K562 (cell line): ENCODE measurements around the gene ZNF622. TPM values are rescaled to one million over a fixed set of nuclear protein-coding genes. Genes with fewer than 3 reads are reported as not detected.

Experiments used
- CBX8 ChIP-seq: fragments of 200-600 bp; sonication (generic); IDR thresholded peaks from 2 replicates; pipeline ENCODE4 v1.6.1; 2012; ENCODE audit warnings: borderline replicate concordance, mixed run types, low read depth, mild to moderate bottlenecking, moderate library complexity, mixed read lengths, low read length, control low read depth, inconsistent platforms; ENCODE audit not compliant: poor library complexity, severe bottlenecking; ENCODE audit errors: extremely low read depth
- MGA ChIP-seq: fragments of 450-650 bp; IDR thresholded peaks from 2 replicates; pipeline ENCODE4 v1.6.1; 2016; ENCODE audit warnings: mild to moderate bottlenecking, moderate library complexity
- ZNF253 ChIP-seq: fragments of 250-450 bp; sonication (Bioruptor Pico); conservative IDR thresholded peaks from 2 replicates; pipeline ENCODE4 v1.6.1; 2021; ENCODE audit warnings: mild to moderate bottlenecking
- polyA plus RNA-seq, 8 experiments: library from polyadenylated mRNA; depleted of rRNA in 4 of 8; stranded (reverse) in 5 of 8; unstranded in 3 of 8; fragments of >200 nt; fragmentation: Nextera tagmentation in 2 of 8; fragmentation: Illumina TruSeq in 1 of 8; extraction: Ambion mirVana in 2 of 8; extraction: Trizol in 1 of 8; gene quantifications; 2 replicates each; pipeline versions ENCODE4 v1.2.1 to v1.2.3, GENCODE V29; 2011 to 2014; ENCODE audit warnings: inconsistent platforms in 1 of 8, missing spikeins in 1 of 8
- total RNA-seq, 7 experiments: library from RNA; depleted of rRNA in 6 of 7; stranded (reverse); fragments of >200 nt in 6 of 7; fragmentation: Illumina TruSeq in 2 of 7; extraction: Trizol in 2 of 7; gene quantifications; 2 replicates each; pipeline versions ENCODE4 v1.2.1 to v1.2.3, GENCODE V29; 2011 to 2021; ENCODE audit warnings: low replicate concordance in 1 of 7

ZNF622 gene
- total and polyA plus RNA-seq, 9 of the 15 experiments (the other 6 are each of a cell fraction or from before 2014, with no cell fraction given): 9.6 to 51.5 (median 32.3) TPM

GRCh38 chr5:16510098-16510497, 44.5 kb upstream of the ZNF622 start (continued):
- TF ChIP-seq MGA (no peak), ZNF253 (CRISPR knock-in tag) (no peak), CBX8 (no peak)
